ENCODE results near the gene CCT3. TPM values are rescaled to one million over a fixed set of nuclear protein-coding genes. Genes with fewer than 3 reads are reported as not detected.

Gene CCT3
- polyA plus RNA-seq, result 100 to 1,000 TPM in 2 of 3 donors, 10 to 100 TPM in 1; 96.5 to 152 (median 100) TPM

- WGBS, 3 donors, result 0 to 1% (median 0%) methylated on average over 46 to 47 of the region's 47 CpGs
- H3K27ac ChIP-seq (ENCODE audit: low read depth, low read length), result no peak within 1 kb of the TSS
Observed at GRCh38 chr1:156338180-156338976, at the start of gene CCT3, which contains the start of gene TSACC. Gene CCT3, minus strand, starts transcription at chr1:156338292. Its CDS starts 108 bp downstream, at chr1:156338184. Gene TSACC, plus strand, starts transcription at chr1:156338526. Its CDS starts 1,232 bp downstream, at chr1:156339758.

- no peak overlapping the region for H3K27ac ChIP-seq (ENCODE audit: low read depth, low read length)
- WGBS, 3 donors, result 20 to 29% (median 28%) methylated on average over 15 of the region's 15 CpGs
Observed at GRCh38 chr1:156387870-156388173, 49.7 kb upstream of the CCT3 start.

GRCh38 chr1:156386949-156387869, 49.1 kb upstream of the CCT3 start:
- 85 to 92% (median 87%) methylated on average over 8 of the region's 8 CpGs for WGBS, 3 donors
- H3K27ac ChIP-seq (ENCODE audit: low read depth, low read length), result no peak overlapping the region

- no peak overlapping the region for H3K27ac ChIP-seq (ENCODE audit: low read depth, low read length)
- 70 to 88% (median 80%) methylated on average over 6 of the region's 6 CpGs for WGBS, 3 donors
Observed at GRCh38 chr1:156386134-156386901, 48.2 kb upstream of the CCT3 start.

GRCh38 chr1:156385534-156386031, 47.5 kb upstream of the CCT3 start:
- no peak overlapping the region for H3K27ac ChIP-seq (ENCODE audit: low read depth, low read length)
- WGBS, 3 donors, result 10 to 15% (median 11%) methylated on average over 9 of the region's 9 CpGs

GRCh38 chr1:156384658-156385057, 46.6 kb upstream of the CCT3 start:
- WGBS, 3 donors, result 87 to 91% (median 91%) methylated on average over 5 of the region's 5 CpGs
- no peak overlapping the region for H3K27ac ChIP-seq (ENCODE audit: low read depth, low read length)

GRCh38 chr1:156384007-156384406, 45.9 kb upstream of the CCT3 start:
- 34 to 88% (median 50%) methylated on average over 3 of the region's 3 CpGs for WGBS, 3 donors
- H3K27ac ChIP-seq (ENCODE audit: low read depth, low read length), result no peak overlapping the region

- WGBS, 3 donors, result 50 to 63% (median 57%) methylated on average over 9 of the region's 9 CpGs
- H3K27ac ChIP-seq (ENCODE audit: low read depth, low read length), result no peak overlapping the region
Observed at GRCh38 chr1:156383023-156383422, 44.9 kb upstream of the CCT3 start.

- no peak overlapping the region for H3K27ac ChIP-seq (ENCODE audit: low read depth, low read length)
- 64 to 69% (median 67%) methylated on average over 7 of the region's 7 CpGs for WGBS, 3 donors
Observed at GRCh38 chr1:156382561-156382960, 44.5 kb upstream of the CCT3 start.

- 49 to 61% (median 52%) methylated on average over 3 of the region's 3 CpGs for WGBS, 3 donors
- no peak overlapping the region for H3K27ac ChIP-seq (ENCODE audit: low read depth, low read length)
Observed at GRCh38 chr1:156379420-156380165, 41.5 kb upstream of the CCT3 start.

- H3K27ac ChIP-seq (ENCODE audit: low read depth, low read length), result no peak overlapping the region
- WGBS, 3 donors, result 62 to 89% (median 81%) methylated on average over 6 of the region's 6 CpGs
Observed at GRCh38 chr1:156378557-156378956, 40.5 kb upstream of the CCT3 start.

GRCh38 chr1:156376958-156377919, 39.1 kb upstream of the CCT3 start:
- WGBS, 3 donors, result 67 to 89% (median 69%) methylated on average over 18 to 20 of the region's 20 CpGs
- H3K27ac ChIP-seq (ENCODE audit: low read depth, low read length), result no peak overlapping the region

GRCh38 chr1:156376146-156376545, 38.1 kb upstream of the CCT3 start:
- WGBS, 3 donors, result 80 to 91% (median 83%) methylated on average over 2 of the region's 2 CpGs
- H3K27ac ChIP-seq (ENCODE audit: low read depth, low read length), result no peak overlapping the region

- H3K27ac ChIP-seq (ENCODE audit: low read depth, low read length), result no peak overlapping the region
Observed at GRCh38 chr1:156373546-156373945, 35.5 kb upstream of the CCT3 start.

GRCh38 chr1:156372876-156373275, 34.8 kb upstream of the CCT3 start:
- 77 to 87% (median 81%) methylated on average over 4 of the region's 4 CpGs for WGBS, 3 donors
- no peak overlapping the region for H3K27ac ChIP-seq (ENCODE audit: low read depth, low read length)

- no peak overlapping the region for H3K27ac ChIP-seq (ENCODE audit: low read depth, low read length)
Observed at GRCh38 chr1:156372265-156372586, 34.1 kb upstream of the CCT3 start.
